Measurements from ENCODE around the gene BTD.

BTD gene

GRCh38 chr3:15653321-15653720, 51.8 kb downstream of the BTD start:
- no peak for TF ChIP-seq TAF1 (IDR thresholded peaks at IDR 0.05; ENCODE audit: borderline replicate concordance, insufficient read depth, low read length)
- TF ChIP-seq REST (IDR thresholded peaks at IDR 0.05; ENCODE audit: insufficient read depth in 1 of 2, low read depth in 2 of 2, low read length in 2 of 2) = no peak
- no peak for TF ChIP-seq POLR2AphosphoS5 (IDR thresholded peaks at IDR 0.05; ENCODE audit: low read depth, low read length)
- TF ChIP-seq SIN3A (IDR thresholded peaks at IDR 0.05; ENCODE audit: borderline replicate concordance, insufficient read depth, low read length) = no peak
- no peak for TF ChIP-seq FOXP2 (optimal IDR thresholded peaks at IDR 0.05; ENCODE audit: borderline replicate concordance, extremely low read depth, extremely low read length, insufficient read depth)

GRCh38 chr3:15654127-15654526, 52.6 kb downstream of the BTD start:
- TF ChIP-seq TAF1 (IDR thresholded peaks at IDR 0.05; ENCODE audit: borderline replicate concordance, insufficient read depth, low read length) = no peak
- TF ChIP-seq FOXP2 (optimal IDR thresholded peaks at IDR 0.05; ENCODE audit: borderline replicate concordance, extremely low read depth, extremely low read length, insufficient read depth) = no peak
- TF ChIP-seq SIN3A (IDR thresholded peaks at IDR 0.05; ENCODE audit: borderline replicate concordance, insufficient read depth, low read length) = no peak
- no peak for TF ChIP-seq REST (IDR thresholded peaks at IDR 0.05; ENCODE audit: insufficient read depth in 1 of 2, low read depth in 2 of 2, low read length in 2 of 2)
- no peak for TF ChIP-seq POLR2AphosphoS5 (IDR thresholded peaks at IDR 0.05; ENCODE audit: low read depth, low read length)

GRCh38 chr3:15654891-15655290, 53.3 kb downstream of the BTD start:
- TF ChIP-seq POLR2AphosphoS5 (IDR thresholded peaks at IDR 0.05; ENCODE audit: low read depth, low read length) = no peak
- TF ChIP-seq FOXP2 (optimal IDR thresholded peaks at IDR 0.05; ENCODE audit: borderline replicate concordance, extremely low read depth, extremely low read length, insufficient read depth) = no peak
- no peak for TF ChIP-seq SIN3A (IDR thresholded peaks at IDR 0.05; ENCODE audit: borderline replicate concordance, insufficient read depth, low read length)
- no peak for TF ChIP-seq TAF1 (IDR thresholded peaks at IDR 0.05; ENCODE audit: borderline replicate concordance, insufficient read depth, low read length)
- no peak for TF ChIP-seq REST (IDR thresholded peaks at IDR 0.05; ENCODE audit: insufficient read depth in 1 of 2, low read depth in 2 of 2, low read length in 2 of 2)

- TF ChIP-seq FOXP2 (optimal IDR thresholded peaks at IDR 0.05; ENCODE audit: borderline replicate concordance, extremely low read depth, extremely low read length, insufficient read depth) (no peak), SIN3A (IDR thresholded peaks at IDR 0.05; ENCODE audit: borderline replicate concordance, insufficient read depth, low read length) (no peak), TAF1 (IDR thresholded peaks at IDR 0.05; ENCODE audit: borderline replicate concordance, insufficient read depth, low read length) (no peak), REST (IDR thresholded peaks at IDR 0.05; ENCODE audit: insufficient read depth in 1 of 2, low read depth in 2 of 2, low read length in 2 of 2) (no peak), POLR2AphosphoS5 (IDR thresholded peaks at IDR 0.05; ENCODE audit: low read depth, low read length) (no peak)
Observed at GRCh38 chr3:15656342-15656741, 54.8 kb downstream of the BTD start.

GRCh38 chr3:15657016-15657415, 55.5 kb downstream of the BTD start:
- TF ChIP-seq TAF1 (IDR thresholded peaks at IDR 0.05; ENCODE audit: borderline replicate concordance, insufficient read depth, low read length) = no peak
- TF ChIP-seq POLR2AphosphoS5 (IDR thresholded peaks at IDR 0.05; ENCODE audit: low read depth, low read length) = no peak
- TF ChIP-seq SIN3A (IDR thresholded peaks at IDR 0.05; ENCODE audit: borderline replicate concordance, insufficient read depth, low read length) = no peak
